SKM-1 treated with dmso at 0.1 percent for 144 hours (cell line): ENCODE results near the gene PGS1.

Source experiments
- DNase-seq: peaks from one replicate; lab custom pipeline; 2025; ENCODE audit not compliant: unreplicated experiment; lab: John Stamatoyannopoulos, UW

PGS1 gene

DNA sequence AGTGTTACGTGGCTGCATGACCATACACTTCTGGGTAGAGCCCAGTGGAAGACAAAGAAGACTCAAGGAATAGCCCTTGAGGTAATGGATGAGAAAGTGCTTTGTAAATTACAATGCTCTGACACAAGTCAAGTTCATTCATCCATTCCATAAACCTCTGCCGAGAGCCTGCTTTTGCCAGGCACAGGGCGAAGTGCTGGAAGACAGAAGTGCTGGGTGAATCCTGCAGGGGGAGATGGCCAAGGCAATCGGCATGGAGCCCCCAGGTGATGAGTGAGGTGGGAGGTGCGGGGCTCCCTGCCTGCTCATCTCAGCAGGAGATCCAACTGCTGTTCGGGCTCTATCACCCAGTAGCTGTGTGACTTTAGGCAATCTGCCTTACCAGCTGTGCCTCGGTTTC, 15.8 kb upstream of the PGS1 start:
- DNase-seq, result no peak

DNA sequence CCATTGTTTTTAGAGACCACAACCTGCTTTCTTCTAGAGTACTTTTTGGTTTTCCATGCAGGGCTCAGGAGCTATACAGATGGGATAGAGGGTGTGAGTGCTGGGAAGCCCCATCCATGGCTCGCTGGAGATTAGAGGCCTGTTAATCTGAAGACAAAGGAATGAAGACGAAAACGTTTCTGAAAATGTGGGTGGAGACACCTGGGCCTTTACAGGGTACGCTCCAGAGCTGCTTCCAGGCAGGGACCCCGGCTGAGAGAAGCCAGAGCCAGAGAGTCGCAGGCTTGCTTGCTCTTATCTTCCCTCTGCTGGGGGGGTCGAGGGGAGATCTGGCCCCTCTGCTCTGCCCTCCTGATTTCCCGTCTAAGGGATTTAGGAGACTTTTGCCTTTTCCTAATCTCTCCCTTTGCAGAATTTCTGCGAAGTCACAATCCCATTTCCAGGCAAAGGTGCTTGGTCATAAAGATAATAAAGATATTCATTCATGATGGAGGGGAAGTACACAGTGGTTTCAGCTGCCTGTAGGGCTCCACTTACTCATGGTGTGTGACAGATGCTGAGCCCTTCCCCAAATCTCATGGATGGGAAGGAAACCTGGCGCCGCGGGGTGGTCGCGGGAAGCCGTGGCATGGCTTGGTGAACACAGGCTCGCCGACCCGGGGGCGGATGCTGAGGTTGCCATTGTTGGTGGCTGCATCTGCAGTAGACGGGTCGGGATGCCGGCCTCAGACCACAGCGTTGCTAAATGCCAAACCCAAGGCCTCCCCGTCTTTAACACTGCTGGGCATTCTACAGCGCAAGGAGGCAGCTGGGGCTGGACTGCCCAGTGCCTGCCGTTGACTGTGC, 13.8 kb upstream of the PGS1 start:
- no peak for DNase-seq

DNA sequence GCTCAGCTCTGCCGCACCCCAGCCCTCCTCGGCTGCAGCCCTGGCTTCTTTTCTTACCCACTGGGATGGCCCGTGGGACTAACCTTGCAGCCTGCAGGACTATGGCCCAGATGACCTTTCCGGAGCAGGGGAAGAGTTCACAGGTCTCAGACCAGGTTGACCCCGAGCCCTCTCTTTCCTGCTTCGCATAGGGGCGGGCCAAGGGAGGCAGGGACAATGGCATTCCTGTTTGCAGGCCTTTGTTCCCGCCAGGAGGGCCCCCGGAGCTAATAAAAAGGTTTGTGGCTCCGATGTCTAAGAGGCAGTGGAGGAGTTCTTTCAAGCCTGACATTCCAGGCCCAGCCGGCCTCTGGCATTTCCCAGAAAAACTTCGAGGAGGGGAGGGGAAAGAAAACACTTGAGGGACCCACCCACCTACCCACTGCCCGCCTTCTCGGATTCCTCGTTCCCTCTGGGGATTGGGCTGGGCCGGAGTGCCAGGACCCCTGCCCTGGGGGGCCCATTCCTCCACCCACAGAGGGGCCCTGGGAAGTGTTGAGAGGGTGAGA, 12.8 kb upstream of the PGS1 start:
- DNase-seq, result no peak

DNA sequence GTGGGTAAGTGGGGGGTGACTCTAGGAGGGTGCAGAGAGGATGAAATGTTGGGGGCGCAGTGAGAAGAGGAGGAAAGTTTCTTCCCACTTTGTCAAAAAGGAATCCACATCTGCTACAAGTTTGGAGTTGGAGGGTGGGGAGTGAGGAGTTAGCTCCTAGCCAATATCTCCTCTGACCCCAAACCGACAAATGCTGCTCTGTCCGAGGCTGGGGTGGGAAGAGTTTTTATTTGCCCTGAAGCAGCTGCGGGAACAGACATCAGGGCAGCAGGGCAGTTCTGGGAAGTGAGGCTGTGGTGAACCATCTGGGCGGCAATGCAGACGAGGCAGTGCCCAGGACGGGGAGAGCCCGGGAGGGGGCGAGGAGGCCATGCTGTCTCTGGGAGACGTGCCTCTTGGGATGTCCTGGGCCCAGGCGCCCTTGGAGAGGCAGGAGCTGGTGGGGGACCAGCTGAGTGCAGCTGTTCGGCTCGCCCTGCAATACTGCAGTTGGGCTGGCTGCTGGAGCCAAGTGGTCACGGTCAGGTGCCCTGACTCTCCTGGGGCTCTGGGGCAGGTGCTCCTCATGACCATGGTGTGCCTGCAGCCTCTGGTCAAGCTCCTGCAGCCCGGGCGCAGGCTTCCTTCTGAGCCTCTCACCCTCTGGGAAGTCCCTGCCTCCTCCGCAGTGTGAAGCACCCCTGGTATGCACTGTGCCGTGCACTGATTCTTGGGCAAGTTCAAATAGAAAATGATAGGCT, 12.2 kb upstream of the PGS1 start:
- no peak for DNase-seq

DNA sequence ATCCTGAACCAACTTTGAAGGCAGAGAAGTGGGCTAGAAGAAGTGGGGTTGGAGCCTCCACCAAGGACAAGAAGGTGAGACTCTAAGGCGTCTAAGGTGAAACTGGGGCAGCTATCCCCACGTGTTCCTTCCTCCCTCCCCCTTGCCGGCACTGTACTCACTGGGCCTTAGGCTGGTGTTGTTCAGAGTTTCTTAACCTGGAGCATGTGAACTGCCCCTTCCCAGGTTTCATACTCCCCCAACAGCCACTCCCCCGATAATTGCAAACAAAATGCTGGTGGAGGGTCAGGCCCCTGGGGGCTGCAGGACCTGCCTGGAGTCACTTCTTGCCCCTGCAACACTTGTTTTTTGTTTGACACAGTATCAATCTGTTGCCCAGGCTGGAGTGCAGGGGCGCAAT, 11.3 kb upstream of the PGS1 start:
- no peak for DNase-seq

DNA sequence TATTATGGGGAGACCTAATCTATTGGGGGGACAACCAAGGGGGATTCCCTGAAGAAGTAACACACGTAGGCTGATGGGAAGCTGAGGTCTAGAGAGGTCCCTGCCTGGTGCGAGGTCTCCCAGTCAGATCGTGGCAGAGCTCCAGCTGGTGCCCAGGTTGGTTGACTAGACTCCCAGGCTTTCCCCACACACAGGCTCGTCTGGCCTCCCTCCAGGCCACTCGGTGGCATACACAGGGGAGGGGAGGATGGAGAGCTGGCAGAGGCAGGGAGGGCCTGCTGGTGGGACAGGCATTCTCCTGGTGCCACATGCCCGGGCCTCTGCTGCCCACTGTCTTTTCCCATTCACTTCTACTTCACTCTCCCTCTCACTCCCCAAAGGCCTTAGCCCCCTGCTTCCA, 10.1 kb upstream of the PGS1 start:
- DNase-seq, result no peak

DNA sequence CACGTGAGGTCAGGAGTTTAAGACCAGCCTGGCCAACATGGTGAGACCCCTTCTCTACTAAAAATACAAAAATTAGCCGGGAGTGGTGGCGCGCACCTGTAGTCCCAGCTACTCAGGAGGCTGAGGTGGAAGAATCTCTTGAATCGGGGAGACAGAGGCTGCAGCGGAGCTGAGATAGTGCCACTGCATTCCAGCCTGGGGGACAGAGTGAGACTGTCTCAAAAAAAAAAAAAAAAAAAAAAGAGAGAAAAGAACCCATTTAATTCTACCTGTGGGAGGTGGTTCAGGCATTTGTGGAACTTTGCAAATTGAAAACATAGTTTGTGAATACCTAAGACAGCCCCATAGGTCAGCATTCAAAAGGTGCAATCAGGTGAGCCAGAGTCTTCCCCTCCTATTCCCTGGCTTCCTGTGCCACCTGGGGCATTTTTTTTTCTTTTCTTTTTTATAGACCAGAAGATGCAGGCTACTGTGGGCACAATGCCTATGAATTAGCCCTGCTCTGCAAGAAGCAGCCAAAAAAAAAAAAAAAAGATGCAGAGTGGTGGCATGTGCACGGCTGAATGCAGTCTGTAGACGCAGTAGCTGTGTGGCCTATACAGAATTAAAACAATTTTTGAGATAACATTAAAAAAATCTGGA, 9.5 kb upstream of the PGS1 start:
- no peak for DNase-seq

DNA sequence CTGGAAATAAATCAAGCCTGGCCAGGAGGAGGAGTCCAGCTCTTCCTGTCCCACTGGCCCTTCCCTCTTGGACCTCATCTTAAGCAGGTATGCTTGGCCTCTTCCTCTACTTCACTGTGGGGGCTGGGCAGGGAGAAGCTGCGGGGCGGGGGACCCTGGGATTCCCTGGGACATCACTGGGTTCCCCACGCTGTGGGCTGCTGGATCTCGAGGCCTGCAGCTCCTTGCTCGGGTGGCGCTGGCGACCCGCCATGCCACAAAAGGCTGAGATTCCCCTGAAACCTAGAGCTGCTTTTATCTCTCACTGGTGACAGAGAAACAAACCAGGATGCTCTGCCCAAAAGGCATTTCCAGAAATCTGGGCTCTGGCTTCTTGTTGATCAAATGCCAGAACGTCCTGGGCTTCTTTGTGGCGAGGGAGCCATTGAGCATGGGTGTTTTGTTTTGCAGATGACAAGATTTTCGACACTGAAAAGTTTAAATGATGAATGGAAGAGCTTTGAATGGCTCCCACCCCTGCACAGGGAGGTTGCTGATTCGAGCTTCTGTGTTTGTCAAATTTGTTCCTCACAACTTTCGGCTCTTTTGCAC, 8.6 kb upstream of the PGS1 start:
- no peak for DNase-seq

DNA sequence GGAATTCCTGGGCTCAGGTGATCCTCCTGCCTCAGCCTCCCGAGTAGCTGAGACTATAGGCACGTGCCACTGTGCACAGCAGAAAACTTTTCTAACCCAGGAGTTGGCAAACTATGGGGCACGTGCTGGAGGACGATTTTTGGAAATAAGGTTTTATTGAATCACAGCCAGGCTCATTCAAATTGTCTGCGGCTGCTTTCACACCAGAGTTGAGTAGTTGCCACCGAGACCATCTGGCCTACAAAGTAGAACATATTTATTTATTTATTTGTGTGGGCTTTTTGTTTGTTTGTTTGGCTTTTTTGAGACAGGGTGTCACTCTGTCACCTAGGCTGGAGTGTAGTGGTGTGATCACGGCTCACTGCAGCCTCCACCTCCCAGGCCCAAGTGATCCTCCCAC, 7.4 kb upstream of the PGS1 start:
- no peak for DNase-seq

DNA sequence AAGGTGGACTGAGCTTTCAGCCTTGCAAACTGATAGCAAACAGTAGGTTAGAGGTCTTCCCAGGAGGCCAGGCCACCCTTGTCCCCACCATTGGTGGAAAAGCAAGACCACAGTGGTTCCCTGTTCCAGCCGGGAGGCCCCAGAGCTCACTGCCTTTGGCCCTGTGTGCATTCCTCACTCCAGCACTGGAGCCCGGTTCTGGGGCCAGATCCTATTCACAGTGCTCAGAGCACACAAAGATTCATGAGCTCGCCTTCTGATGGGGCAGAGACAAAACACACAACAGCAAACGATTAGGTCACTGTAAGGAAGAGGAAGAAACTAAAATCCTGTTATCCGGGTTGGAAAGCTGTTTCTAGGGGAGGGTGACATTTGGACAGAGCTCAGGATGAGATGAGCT, 5.6 kb upstream of the PGS1 start:
- DNase-seq, result no peak

DNA sequence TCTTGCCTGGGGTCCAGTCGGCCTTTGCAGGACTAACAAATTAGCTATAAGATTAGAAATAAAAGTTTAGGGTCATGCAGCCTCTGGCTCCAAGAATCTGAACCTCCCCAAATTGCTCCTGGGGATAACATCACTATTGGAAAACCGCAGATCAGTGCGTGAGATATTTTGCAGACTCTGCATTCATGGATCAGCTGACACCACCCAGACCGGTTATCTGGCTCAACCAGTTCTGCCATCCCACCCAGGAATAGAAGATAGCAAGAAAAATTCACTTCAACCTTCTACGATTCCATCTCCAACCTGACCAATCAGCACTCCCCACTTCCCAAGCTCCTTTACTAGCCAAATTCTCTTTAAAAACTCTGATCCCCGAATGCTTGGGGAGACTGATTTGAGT, 4.3 kb upstream of the PGS1 start:
- DNase-seq, result no peak

DNA sequence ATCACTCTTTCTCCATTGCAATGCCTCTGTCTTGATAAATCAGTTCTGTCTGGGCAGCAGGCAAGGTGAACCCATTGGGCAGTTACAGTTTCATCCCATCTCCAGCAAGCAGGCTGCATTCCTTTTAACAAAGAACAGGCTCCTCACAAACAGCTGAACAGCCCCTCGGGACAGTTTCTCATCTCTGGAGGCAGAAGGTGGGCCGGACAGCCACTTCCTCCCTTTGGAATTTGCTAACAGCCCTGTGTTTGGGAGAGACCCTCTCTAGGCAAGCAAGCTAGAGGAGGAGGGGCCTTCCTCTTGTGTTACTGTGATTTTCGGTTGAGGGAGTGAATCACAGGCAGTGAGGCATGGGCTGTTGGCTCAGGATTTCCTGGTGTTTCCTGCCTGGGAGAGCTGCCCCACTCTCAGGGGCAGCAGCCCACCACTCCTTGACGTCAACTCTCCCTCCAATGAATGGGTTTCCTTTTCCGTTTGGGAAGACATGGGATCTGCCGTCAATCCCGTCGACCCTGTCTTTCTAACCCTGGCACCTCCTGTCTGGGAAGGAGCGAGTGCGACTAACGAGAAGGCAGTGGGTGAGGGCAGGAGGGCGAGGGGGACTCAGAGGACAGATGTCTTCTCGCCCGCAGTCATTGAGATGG, 3.7 kb upstream of the PGS1 start:
- no peak for DNase-seq

DNA sequence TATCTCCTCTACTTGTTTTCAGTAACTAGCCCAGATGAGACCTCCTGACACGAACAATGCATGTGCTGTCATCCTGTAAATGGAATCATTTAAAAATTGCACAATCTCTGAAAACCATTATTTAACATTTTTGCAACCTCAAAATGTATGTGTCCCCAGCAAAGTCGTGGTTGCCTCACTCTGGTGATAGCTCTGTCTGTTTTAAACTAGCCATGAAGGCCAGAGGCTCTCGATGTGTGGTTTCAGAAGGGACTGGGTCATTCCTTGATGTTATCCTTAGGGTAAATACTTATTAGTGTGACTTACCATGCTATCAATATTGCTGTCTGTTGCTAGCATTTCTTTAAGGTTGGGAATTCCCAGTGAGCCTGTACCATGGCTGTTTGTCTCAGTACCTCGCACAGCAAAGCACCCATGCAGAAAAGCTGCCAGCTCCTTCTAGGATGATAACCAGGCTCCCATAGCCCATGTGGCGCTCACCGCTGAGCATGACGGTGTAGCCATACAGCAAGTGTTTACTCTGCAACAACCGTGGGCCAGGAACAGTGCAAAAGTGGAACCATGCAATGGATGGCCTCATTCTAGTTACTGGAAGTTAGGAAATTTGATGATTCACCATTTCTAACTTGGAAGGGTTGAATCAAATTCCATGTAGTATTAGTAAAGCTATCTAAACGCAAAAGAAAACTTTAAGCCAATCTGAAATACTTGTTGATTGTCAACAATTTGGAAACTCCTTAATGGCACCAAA, 2.9 kb upstream of the PGS1 start:
- DNase-seq, result no peak

DNA sequence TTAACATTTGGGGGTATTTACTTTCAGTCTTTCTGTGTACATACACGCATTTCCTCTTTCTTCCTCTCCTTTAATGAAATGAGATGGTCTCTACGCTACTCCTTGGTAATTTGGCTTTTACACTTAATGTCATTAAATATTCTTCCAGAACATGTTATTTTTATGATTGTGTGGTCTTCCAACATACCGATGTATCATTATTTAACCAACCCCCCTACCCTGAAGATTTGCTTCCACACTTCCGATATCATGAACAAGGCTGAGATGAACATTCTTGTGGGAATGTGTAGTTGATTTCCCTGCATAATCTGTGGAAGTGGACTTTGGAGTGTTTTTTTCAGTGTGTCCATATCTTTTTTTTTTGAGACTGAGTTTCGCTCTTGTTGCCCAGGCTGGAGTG, 2.3 kb upstream of the PGS1 start:
- DNase-seq, result no peak

DNA sequence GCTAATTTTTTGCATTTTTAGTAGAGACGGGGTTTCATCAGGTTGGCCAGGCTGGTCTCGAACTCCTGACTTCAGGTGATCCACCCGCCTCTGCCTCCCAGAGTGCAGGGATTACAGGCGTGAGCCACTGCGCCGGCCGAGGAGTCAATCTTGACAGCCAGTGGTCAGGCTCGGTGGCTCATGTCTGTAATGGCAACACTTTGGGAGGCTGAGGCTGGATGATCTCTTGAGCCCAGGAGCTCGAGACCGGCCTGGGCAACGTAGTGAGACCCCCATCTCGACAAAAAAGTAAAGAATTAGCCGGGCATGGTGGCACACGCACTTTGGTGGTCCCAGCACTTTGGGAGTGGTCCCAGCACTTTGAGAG, 608 bp upstream of the PGS1 start:
- DNase-seq, result no peak

DNA sequence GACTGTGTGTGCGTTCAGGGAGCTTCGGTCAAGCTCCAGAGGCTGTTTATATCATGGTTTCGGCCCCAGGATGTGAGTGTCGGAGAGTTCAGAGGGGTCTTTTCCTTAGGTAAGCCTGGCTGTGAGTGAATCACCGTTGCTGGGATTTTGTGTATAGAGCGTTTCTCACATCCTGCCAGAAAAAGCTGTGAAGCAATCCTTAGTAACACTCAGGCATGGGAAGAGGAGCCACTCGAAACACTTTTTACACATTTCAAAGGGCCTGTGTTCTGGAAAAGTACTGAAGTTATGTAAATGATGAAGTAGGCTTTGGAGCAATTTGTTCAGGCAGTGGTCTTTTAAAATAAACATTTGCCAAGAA, 662 bp downstream of the PGS1 start:
- DNase-seq, result no peak

DNA sequence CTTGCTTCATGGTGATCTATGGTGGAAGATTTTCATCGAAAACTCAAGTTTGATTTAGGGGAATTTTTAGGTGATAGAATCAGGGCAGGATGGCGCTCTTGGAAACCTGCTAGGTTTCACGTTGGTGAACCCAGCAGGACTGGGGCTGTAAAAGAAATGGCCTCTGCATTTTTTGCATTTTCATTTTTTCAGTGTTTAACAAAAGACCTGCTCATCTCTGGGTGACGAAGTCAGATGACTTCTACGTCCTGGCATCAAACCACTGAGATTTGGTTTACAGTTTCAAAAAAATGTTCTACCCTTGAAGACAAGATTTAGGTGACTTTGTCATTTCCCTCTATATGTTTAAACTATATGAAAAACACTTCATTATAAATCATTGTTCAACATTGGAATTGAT, 1.9 kb downstream of the PGS1 start:
- DNase-seq, result no peak

DNA sequence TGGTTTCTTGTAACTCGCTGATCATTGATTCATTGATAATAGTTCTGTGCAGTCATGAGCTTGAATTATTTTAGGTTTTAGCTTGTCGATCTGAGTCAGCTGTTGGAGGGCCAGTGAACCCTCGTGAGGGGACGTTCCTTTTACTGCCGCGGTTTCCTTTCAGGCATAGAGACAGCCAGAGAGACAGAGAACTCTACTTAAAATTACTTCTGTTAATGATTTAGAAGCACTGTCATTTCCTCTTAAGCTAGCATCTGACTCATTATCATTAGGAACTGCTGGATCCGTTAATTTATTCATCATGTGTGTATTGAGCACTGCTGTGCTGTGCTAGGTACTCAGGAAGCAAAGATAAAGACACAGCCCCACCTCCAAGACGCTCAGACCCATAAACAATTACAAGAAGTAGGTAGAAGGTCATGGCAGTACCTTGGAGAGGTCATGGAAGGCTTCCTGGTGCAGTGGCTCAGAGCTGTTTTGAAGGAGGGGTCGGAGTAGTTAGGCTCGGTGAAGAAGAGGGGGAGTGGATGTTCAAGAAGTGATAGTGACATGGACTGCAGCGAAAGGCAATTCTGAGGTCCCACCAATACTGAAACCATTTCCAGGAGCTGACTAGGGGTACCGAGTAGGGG, 3.3 kb downstream of the PGS1 start:
- peak; percentile 28 for DNase-seq

DNA sequence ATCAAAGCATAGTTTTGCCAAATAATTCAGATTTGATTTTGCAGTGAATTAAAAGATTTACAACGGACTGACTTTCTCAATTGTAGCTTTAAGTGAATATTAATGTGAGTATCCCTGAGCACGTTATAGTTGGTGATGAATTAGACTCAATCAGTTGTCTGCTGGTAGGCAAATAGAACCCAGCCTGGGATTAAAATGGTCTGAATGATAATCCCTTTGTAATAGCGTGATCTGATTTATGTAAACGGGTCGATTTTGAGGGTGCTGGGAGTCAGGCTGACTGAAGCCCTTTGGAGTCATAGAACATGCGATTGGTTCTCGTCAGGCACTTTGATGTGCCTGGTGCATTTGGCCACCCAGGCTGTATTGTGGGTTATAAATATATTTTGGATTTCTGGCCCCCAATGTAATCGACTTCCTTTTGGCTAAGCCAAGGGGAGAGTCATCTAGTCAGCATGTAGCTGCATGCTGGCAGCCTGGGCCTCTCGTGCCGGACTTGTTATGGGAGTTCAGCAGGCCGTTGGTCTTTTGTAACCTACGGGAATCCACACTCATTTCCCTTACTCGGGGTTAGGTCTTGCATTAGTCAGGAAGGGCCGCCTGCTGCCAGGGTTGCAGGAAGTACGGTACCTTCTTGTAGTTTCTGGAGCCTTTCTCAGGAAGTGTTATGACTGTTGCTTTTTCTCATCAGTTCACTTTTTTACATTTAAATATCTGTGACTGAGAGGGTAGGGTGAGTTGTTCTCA, 5.4 kb downstream of the PGS1 start:
- DNase-seq, result peak; percentile 94
